Transverse colon (tissue), 3 donors: ENCODE results near the gene TFB2M.

Experiments
- CTCF ChIP-seq, 5 experiments: fragments of 200-600 bp in 3 of 5; fragments of 450-650 bp in 2 of 5; sonication (generic) in 3 of 5; IDR thresholded peaks; 1 replicate in 2 of 5; 2 replicates in 3 of 5; pipeline ENCODE4 v1.5.1; 2016 to 2017; ENCODE audit warnings: antibody characterized with exemption in 5 of 5, inconsistent platforms in 3 of 5, mild to moderate bottlenecking in 2 of 5, moderate library complexity in 1 of 5
- EP300 ChIP-seq: sonication (generic); formaldehyde crosslinking; IDR thresholded peaks from one replicate; pipeline ENCODE4 v1.6.1; 2017; ENCODE audit warnings: antibody characterized with exemption, low read depth
- POLR2A ChIP-seq: fragments of 450-650 bp; IDR thresholded peaks from one replicate; pipeline ENCODE4 v1.6.1; 2016; ENCODE audit warnings: antibody characterized with exemption, mild to moderate bottlenecking, moderate library complexity

DNA sequence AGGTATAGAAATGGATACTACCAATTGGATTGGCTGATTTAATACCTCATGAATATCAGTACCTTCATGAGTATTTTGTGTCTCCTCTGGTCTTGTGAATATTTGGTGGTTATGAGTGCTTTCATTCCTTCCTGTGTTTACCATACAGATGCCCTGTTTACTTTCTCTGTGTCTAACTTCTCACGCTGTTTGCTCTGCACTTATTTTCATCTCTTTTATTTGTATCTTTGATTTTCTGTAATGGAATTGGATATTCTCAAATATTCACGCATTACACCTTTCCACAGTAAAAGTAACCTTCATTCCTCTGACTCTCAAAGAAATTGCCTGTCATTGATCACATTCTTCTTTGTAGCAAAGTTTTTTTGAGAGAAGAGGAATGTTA is 17.0 kb upstream of the TFB2M start:
- TF ChIP-seq POLR2A (no peak), CTCF (IDR thresholded peaks at IDR 0.05) (no peak), EP300 (no peak)
